Measurements from ENCODE around the gene ZFP82. TPM values are rescaled to one million over a fixed set of nuclear protein-coding genes. Genes with fewer than 3 reads are reported as not detected.

Gene ZFP82
- total RNA-seq, 1 experiment from 2014 or later = 0.36 TPM

DNA sequence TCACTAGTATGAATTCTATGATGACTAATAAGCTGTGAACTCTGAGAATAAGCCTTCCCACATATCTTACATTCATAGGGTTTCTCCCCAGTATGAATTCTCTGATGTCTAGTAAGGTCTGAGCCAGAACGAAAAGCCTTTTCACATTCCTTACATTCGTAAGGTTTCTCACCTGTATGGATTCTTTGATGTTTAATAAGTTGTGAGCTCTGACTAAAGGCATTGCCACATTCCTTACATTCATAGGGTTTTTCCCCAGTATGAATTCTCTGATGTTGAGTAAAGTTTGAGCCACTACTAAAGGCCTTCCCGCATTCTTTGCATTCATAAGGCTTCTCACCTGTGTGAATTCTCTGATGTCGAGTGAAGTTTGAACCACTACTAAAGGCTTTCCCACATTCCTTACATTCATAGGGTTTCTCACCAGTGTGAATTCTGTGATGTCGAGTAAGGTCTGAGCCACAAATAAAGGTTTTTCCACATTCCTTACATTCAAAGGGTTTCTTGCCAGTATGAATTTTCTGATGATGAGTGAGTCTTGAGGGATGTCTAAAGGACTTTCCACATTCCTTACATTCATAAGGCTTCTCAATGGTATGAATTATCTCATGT lies 30.7 kb upstream of the ZFP82 start:
- Histone ChIP-seq H3K9me3 (ENCODE audit: low read length) (peaks cover 40% of the 10 kb centered on the region), H3K79me2 (ENCODE audit: low read length) (no peaks in the 10 kb centered on the region), H3K9me2 (replicated peaks; ENCODE audit: low read length) (no peaks in the 10 kb centered on the region), H3K9ac (ENCODE audit: low read length) (no peak overlapping the region), H3K4me1 (ENCODE audit: insufficient read depth, low read length) (no peaks in the 10 kb centered on the region), H3K27ac (ENCODE audit: low read length) (no peak overlapping the region), H3K4me2 (ENCODE audit: low read length) (no peak overlapping the region), H3K36me3 (ENCODE audit: low read depth, low read length) (peaks cover 68% of the 10 kb centered on the region), H4K20me1 (ENCODE audit: low read length) (no peaks in the 10 kb centered on the region), H2AFZ (ENCODE audit: low read length) (no peak overlapping the region), H3F3A (ENCODE audit: low read length, unreplicated experiment) (no peaks in the 10 kb centered on the region), H3K4me3 (ENCODE audit: low read length) (no peak overlapping the region), H3K27me3 (ENCODE audit: low read length) (no peaks in the 10 kb centered on the region)
- BruUV-seq (replicated peaks) = no TSS peak
- intact Hi-C loops (cut with micrococcal nuclease) = no loop called here
- no peak for TF ChIP-seq EZH2phosphoT487 (IDR thresholded peaks at IDR 0.05; ENCODE audit: borderline replicate concordance, low read length)
- TF ChIP-seq CTCF (conservative IDR thresholded peaks at IDR 0.05; ENCODE audit: low read depth, low read length) = no peak
- DNase-seq (no peak), ATAC-seq (no peak)
- ChIA-PET CTCF (no interaction called here), POLR2A (ENCODE audit: unreplicated experiment) (no interaction called here)

DNA sequence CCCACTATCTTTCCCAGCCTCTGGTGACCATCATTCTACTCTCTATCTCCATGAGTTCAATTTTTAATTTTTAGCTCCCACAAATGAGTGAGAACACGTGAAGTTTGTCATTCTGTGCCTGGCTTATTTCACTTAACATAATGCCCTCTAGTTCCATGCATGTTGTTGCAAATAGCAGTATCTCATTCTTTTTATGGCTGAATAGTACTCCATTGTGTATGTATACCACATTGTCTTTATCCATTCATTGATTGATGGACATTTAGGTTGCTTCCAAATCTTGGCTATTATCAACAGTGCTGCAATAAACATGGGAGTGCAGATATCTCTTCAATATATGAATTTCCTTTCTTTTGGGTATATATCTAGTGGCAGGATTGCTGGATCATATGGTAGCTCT lies 22.9 kb upstream of the ZFP82 start:
- no peak overlapping the region for H2AFZ ChIP-seq (ENCODE audit: low read length)
- no peaks in the 10 kb centered on the region for H3K27me3 ChIP-seq (ENCODE audit: low read length)
- H3K79me2 ChIP-seq (ENCODE audit: low read length) = no peaks in the 10 kb centered on the region
- H3K9me2 ChIP-seq (replicated peaks; ENCODE audit: low read length) = no peaks in the 10 kb centered on the region
- H3F3A ChIP-seq (ENCODE audit: low read length, unreplicated experiment) = no peaks in the 10 kb centered on the region
- intact Hi-C loops (cut with micrococcal nuclease) = no loop called here
- TF ChIP-seq EZH2 (IDR thresholded peaks at IDR 0.05; ENCODE audit: low read length, unreplicated experiment) (no peak), EZH2phosphoT487 (IDR thresholded peaks at IDR 0.05; ENCODE audit: borderline replicate concordance, low read length) (no peak), CTCF (conservative IDR thresholded peaks at IDR 0.05; ENCODE audit: low read depth, low read length) (no peak)
- H3K4me2 ChIP-seq (ENCODE audit: low read length) = no peak overlapping the region
- no peak overlapping the region for H3K27ac ChIP-seq (ENCODE audit: low read length)
- CTCF ChIA-PET = no interaction called here
- POLR2A ChIA-PET (ENCODE audit: unreplicated experiment) = no interaction called here
- no peak overlapping the region for H3K9ac ChIP-seq (ENCODE audit: low read length)
- H3K4me1 ChIP-seq (ENCODE audit: insufficient read depth, low read length) = no peaks in the 10 kb centered on the region
- peaks cover 10% of the 10 kb centered on the region; the same call in 1 of the 2 replicates for H3K36me3 ChIP-seq (ENCODE audit: low read depth, low read length)
- H3K4me3 ChIP-seq (ENCODE audit: low read length) = no peak overlapping the region
- H3K9me3 ChIP-seq (ENCODE audit: low read length) = no peaks in the 10 kb centered on the region
- no TSS peak for BruUV-seq (replicated peaks)
- no peak for DNase-seq
- ATAC-seq = no peak
- H4K20me1 ChIP-seq (ENCODE audit: low read length) = no peaks in the 10 kb centered on the region

GRCh38 chr19:36436531-36436930 lies 18.1 kb upstream of the ZFP82 start:
- intact Hi-C loops (cut with micrococcal nuclease) = no loop called here
- H3K9me3 ChIP-seq (ENCODE audit: low read length) = no peaks in the 10 kb centered on the region
- no peaks in the 10 kb centered on the region for H3K27me3 ChIP-seq (ENCODE audit: low read length)
- no peaks in the 10 kb centered on the region for H3K36me3 ChIP-seq (ENCODE audit: low read depth, low read length)
- no peak overlapping the region for H2AFZ ChIP-seq (ENCODE audit: low read length)
- no peaks in the 10 kb centered on the region for H3K9me2 ChIP-seq (replicated peaks; ENCODE audit: low read length)
- H3K27ac ChIP-seq (ENCODE audit: low read length) = no peak overlapping the region
- ChIA-PET POLR2A (ENCODE audit: unreplicated experiment) (no interaction called here), CTCF (no interaction called here)
- no TSS peak for BruUV-seq (replicated peaks)
- no peak for ATAC-seq
- TF ChIP-seq EZH2phosphoT487 (IDR thresholded peaks at IDR 0.05; ENCODE audit: borderline replicate concordance, low read length) = no peak
- no peak for TF ChIP-seq CTCF (conservative IDR thresholded peaks at IDR 0.05; ENCODE audit: low read depth, low read length)
- TF ChIP-seq EZH2 (IDR thresholded peaks at IDR 0.05; ENCODE audit: low read length, unreplicated experiment) = no peak
- peak; percentile 3 for DNase-seq
- H3K4me3 ChIP-seq (ENCODE audit: low read length) = no peak overlapping the region
- no peaks in the 10 kb centered on the region for H4K20me1 ChIP-seq (ENCODE audit: low read length)
- no peaks in the 10 kb centered on the region for H3F3A ChIP-seq (ENCODE audit: low read length, unreplicated experiment)
- no peaks in the 10 kb centered on the region for H3K79me2 ChIP-seq (ENCODE audit: low read length)
- H3K4me1 ChIP-seq (ENCODE audit: insufficient read depth, low read length) = no peaks in the 10 kb centered on the region
- no peak overlapping the region for H3K9ac ChIP-seq (ENCODE audit: low read length)
- no peak overlapping the region for H3K4me2 ChIP-seq (ENCODE audit: low read length)

Measured in PC-3 (cell line).